NT2/D1 (cell line): ENCODE results near the gene MLLT3.

Source experiments
- SUZ12 ChIP-seq: IDR thresholded peaks from 2 replicates; pipeline ENCODE4 v1.6.1; 2011; ENCODE audit not compliant: insufficient read length, insufficient read depth; ENCODE audit errors: extremely low read depth
- YY1 ChIP-seq: IDR thresholded peaks from 2 replicates; pipeline ENCODE4 v1.6.1; 2011; ENCODE audit not compliant: insufficient read length, insufficient read depth
- ZNF274 ChIP-seq: IDR thresholded peaks from 2 replicates; pipeline ENCODE4 v1.6.1; 2011; ENCODE audit warnings: mild to moderate bottlenecking, low read depth, low read length

- TF ChIP-seq YY1 (no peak), ZNF274 (no peak), SUZ12 (no peak)
Observed at GRCh38 chr9:20398536-20399338, 223.6 kb downstream of the MLLT3 start.
